Neuronal stem cell (in vitro differentiated cells): ENCODE results near the gene RASGRP3.
A peak's percentile ranks its signal among the peaks of the same experiment; 100 is the strongest.

ENCODE experiments used
- DNase-seq: peaks from one replicate; pipeline ENCODE4 v3.0.0-alpha.2; 2013; ENCODE audit warnings: low spot score
- H2AFZ ChIP-seq: one replicate; pipeline ENCODE4 v1.6.1; 2013; ENCODE audit warnings: mild to moderate bottlenecking, low read length, inconsistent platforms
- H2AK5ac ChIP-seq: 2 replicates; pipeline ENCODE4 v1.6.1; 2013; ENCODE audit warnings: low read depth, mild to moderate bottlenecking, inconsistent platforms, low read length, moderate library complexity, mixed read lengths
- H2BK120ac ChIP-seq: 2 replicates; pipeline ENCODE4 v1.6.1; 2013; ENCODE audit warnings: low read depth, mild to moderate bottlenecking, inconsistent platforms, low read length, moderate library complexity, mixed read lengths
- H2BK12ac ChIP-seq: one replicate; pipeline ENCODE4 v1.6.1; 2013; ENCODE audit warnings: low read length, inconsistent platforms
- H2BK15ac ChIP-seq: 2 replicates; pipeline ENCODE4 v1.6.1; 2013; ENCODE audit warnings: mild to moderate bottlenecking, low read length, inconsistent platforms, mixed read lengths
- H2BK5ac ChIP-seq: one replicate; pipeline ENCODE4 v1.6.1; 2013; ENCODE audit warnings: inconsistent platforms, mild to moderate bottlenecking, low read length, moderate library complexity
- H3K14ac ChIP-seq: one replicate; pipeline ENCODE4 v1.6.1; 2013; ENCODE audit warnings: low read length, inconsistent platforms
- H3K18ac ChIP-seq: 2 replicates; pipeline ENCODE4 v1.6.1; 2013; ENCODE audit warnings: low read length, inconsistent platforms
- H3K23ac ChIP-seq: 2 replicates; pipeline ENCODE4 v1.6.1; 2013; ENCODE audit warnings: low read depth, mild to moderate bottlenecking, mixed read lengths, low read length, inconsistent platforms; ENCODE audit not compliant: poor library complexity
- H3K27ac ChIP-seq: replicated peaks from 3 replicates; pipeline ENCODE4 v1.5.1; 2013; ENCODE audit warnings: low read length, inconsistent platforms
- H3K27me3 ChIP-seq, 3 experiments: 2 replicates each; pipeline ENCODE4 v1.6.1; 2013; ENCODE audit warnings: low read length in 3 of 3, mild to moderate bottlenecking in 2 of 3, inconsistent platforms in 1 of 3, low read depth in 1 of 3, mixed read lengths in 1 of 3, moderate library complexity in 1 of 3; ENCODE audit not compliant: control insufficient read depth in 3 of 3, insufficient read depth in 3 of 3
- H3K36me3 ChIP-seq, 2 donors: replicated peaks in 1 of 2; 2 replicates each; pipeline ENCODE4 v1.6.1; 2013; ENCODE audit warnings: low read length in 2 of 2; ENCODE audit not compliant: control insufficient read depth in 2 of 2, insufficient read depth in 2 of 2
- H3K4ac ChIP-seq: 2 replicates; pipeline ENCODE4 v1.6.1; 2013; ENCODE audit warnings: inconsistent platforms, mild to moderate bottlenecking, low read length, moderate library complexity
- H3K4me1 ChIP-seq, 2 donors: 1 replicate in 1 of 2; 2 replicates in 1 of 2; pipeline ENCODE4 v1.6.1; 2013; ENCODE audit warnings: low read length in 2 of 2, low read depth in 1 of 2; ENCODE audit not compliant: control insufficient read depth in 2 of 2, insufficient read depth in 1 of 2
- H3K4me2 ChIP-seq: one replicate; pipeline ENCODE4 v1.6.1; 2013; ENCODE audit warnings: mild to moderate bottlenecking, low read length, inconsistent platforms; ENCODE audit not compliant: insufficient read depth, poor library complexity, severe bottlenecking
- H3K4me3 ChIP-seq, 2 donors: 2 replicates each; pipeline ENCODE4 v1.5.1; 2013; ENCODE audit warnings: low read length in 2 of 2, mild to moderate bottlenecking in 2 of 2, inconsistent platforms in 1 of 2, moderate library complexity in 1 of 2
- H3K79me1 ChIP-seq: one replicate; pipeline ENCODE4 v1.6.1; 2013; ENCODE audit warnings: low read depth, mild to moderate bottlenecking, inconsistent platforms, low read length, moderate library complexity
- H3K9ac ChIP-seq: one replicate; pipeline ENCODE4 v1.6.1; 2013; ENCODE audit warnings: mild to moderate bottlenecking, low read depth, low read length, inconsistent platforms; ENCODE audit not compliant: poor library complexity
- H3K9me3 ChIP-seq, 2 donors: replicated peaks in 1 of 2; 2 replicates each; pipeline versions ENCODE3 to v1.6.1; 2013; ENCODE audit warnings: low read length in 2 of 2, mild to moderate bottlenecking in 2 of 2, inconsistent platforms in 1 of 2, low read depth in 1 of 2, mixed read lengths in 1 of 2, moderate library complexity in 1 of 2; ENCODE audit not compliant: control insufficient read depth in 2 of 2, insufficient read depth in 1 of 2
- H4K8ac ChIP-seq: one replicate; pipeline ENCODE4 v1.6.1; 2013; ENCODE audit warnings: low read depth, mild to moderate bottlenecking, inconsistent platforms, low read length, moderate library complexity
- H4K91ac ChIP-seq: one replicate; pipeline ENCODE4 v1.6.1; 2013; ENCODE audit warnings: low read length, low read depth, mild to moderate bottlenecking, inconsistent platforms; ENCODE audit not compliant: poor library complexity
- WGBS, 2 donors: extraction: QIAGEN DNeasy Blood & Tissue Kit; methylation state at CpG; one replicate each; pipeline ENCODE4 v1.1.7; 2013; ENCODE audit warnings: missing lambda C conversion rate in 2 of 2, mixed read lengths in 1 of 2; ENCODE audit not compliant: insufficient read length in 2 of 2, insufficient replicate concordance in 1 of 2; ENCODE audit errors: extremely low coverage in 2 of 2; 5-methylcytosine and 5-hydroxymethylcytosine counted together

Gene RASGRP3

DNA sequence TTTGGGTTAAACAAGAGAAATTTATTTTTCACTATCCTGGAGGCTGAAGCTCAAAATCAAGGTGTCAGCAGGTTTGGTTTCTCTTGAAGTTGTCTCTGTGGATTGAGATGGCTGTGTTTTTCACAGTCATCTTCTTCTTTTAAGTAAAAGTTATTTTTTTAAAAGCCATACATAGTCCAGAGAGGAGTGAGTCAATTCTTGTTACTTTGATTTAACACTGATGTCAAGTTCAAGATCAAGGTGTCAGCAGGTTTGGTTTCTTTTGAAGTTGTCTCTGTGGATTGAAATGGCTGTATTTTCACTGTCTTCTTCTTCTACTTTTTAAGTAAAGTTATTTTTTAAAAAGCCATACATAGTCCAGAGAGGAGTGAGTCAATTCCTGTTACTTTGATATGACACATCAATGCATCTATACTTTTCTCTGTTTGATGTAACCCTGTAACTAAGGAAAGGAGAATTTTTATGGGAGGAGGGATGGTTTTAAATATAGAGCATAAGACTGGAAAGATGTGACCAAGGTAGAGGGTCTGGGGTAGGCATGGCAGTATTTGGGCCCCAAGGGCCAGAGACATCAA is 22.5 kb upstream of the RASGRP3 start:
- Histone ChIP-seq H3K4me1 (no peaks in the 10 kb centered on the region), H2BK5ac (no peak overlapping the region), H2BK15ac (no peak overlapping the region), H3K4me2 (no peak overlapping the region), H3K79me1 (peaks cover 2% of the 10 kb centered on the region), H3K18ac (no peak overlapping the region), H4K8ac (no peak overlapping the region), H3K9ac (no peak overlapping the region), H3K23ac (no peak overlapping the region), H2BK12ac (no peak overlapping the region), H3K9me3 (peaks cover 4 to 7% of the 10 kb centered on the region in 2 donors), H4K91ac (no peak overlapping the region), H3K27ac (no peak overlapping the region), H3K36me3 (no peaks in the 10 kb centered on the region), H3K4ac (no peak overlapping the region), H3K14ac (no peak overlapping the region), H3K4me3 (no peak overlapping the region), H2AK5ac (no peak overlapping the region), H2AFZ (no peak overlapping the region), H3K27me3 (no peaks in the 10 kb centered on the region), H2BK120ac (no peak overlapping the region)
- DNase-seq: no peak

DNA sequence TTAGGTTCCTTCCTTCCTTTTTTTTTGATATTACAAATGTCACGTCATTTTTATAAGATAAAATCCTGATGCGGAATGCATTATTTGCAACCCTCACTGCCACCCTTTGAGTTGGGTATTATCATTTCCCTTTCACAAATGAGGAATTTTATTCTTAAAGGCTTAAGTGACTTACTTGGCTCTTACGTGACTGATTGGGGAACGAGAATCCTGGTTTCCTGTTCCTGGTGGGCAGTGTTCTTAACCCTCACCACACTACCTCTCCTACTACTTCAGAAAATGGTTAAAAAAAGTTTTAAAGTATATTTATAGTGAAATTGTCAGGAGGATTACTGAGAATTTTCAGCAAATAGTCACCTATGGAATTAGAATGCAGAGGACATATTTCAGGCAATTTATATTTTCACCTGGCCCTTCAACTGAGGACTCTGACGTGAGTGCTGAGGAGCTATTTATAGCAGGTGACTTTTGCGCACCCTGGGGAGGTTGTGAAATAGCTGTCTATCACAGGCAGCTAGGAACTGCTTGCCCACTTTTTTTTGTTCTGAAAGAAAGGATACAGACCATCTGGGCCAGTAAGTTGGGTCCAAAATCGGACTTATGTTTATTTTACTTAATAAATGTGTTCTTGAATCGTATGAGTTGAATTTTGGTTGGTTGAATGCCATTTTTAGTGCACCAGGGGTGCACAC is 18.7 kb upstream of the RASGRP3 start:
- no peaks in the 10 kb centered on the region for H3K79me1 ChIP-seq
- H3K9ac ChIP-seq: no peak overlapping the region
- no peaks in the 10 kb centered on the region for H3K4me1 ChIP-seq
- no peak overlapping the region for H4K91ac ChIP-seq
- WGBS, 2 donors: no CpG with 5 or more reads among the region's 8 CpGs
- H3K18ac ChIP-seq: no peak overlapping the region
- H2BK120ac ChIP-seq: no peak overlapping the region
- no peak overlapping the region for H2BK12ac ChIP-seq
- H3K27me3 ChIP-seq: no peaks in the 10 kb centered on the region
- no peak overlapping the region for H2AK5ac ChIP-seq
- no peak overlapping the region for H3K4me3 ChIP-seq
- H3K27ac ChIP-seq: no peak overlapping the region
- no peak overlapping the region for H2AFZ ChIP-seq
- no peak overlapping the region for H3K4me2 ChIP-seq
- no peak overlapping the region for H2BK15ac ChIP-seq
- H3K9me3 ChIP-seq: peaks cover 0 to 2% of the 10 kb centered on the region in 2 donors
- no peak overlapping the region for H3K4ac ChIP-seq
- H3K23ac ChIP-seq: no peak overlapping the region
- no peak overlapping the region for H3K14ac ChIP-seq
- H3K36me3 ChIP-seq: no peaks in the 10 kb centered on the region
- no peak for DNase-seq
- H4K8ac ChIP-seq: no peak overlapping the region
- no peak overlapping the region for H2BK5ac ChIP-seq

DNA sequence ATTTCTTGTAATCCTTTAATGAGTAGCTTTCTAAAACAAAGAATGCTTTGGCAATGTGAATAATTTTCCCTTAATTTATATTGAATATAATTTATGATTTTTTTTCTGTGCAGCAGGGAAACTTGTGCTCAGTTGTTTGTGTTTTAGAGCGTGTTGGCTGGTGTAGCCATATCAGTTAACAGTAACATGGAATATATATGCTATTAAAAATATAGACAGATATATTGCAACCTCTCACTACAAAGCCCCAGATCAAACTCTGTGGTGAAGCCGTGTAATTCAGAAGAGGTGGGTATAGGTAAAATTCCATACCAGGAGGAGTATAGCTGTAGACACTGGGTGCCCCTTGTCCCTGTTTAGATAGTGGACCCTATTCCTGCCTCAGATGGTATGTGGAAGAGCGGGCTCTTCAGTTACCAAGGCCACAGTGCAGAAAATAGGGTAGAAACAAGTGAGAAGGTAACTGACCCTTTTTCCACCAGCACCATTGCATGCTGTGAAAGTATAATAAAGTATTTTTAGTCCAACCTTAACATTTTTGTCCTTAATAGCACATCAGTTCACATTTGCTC is 18.1 kb upstream of the RASGRP3 start:
- H2BK5ac ChIP-seq: no peak overlapping the region
- H2BK12ac ChIP-seq: no peak overlapping the region
- no peak overlapping the region for H2BK120ac ChIP-seq
- H4K91ac ChIP-seq: no peak overlapping the region
- H2AK5ac ChIP-seq: no peak overlapping the region
- no peak overlapping the region for H3K14ac ChIP-seq
- H3K27me3 ChIP-seq: no peaks in the 10 kb centered on the region
- WGBS, 2 donors: no CpG with 5 or more reads among the region's 3 CpGs
- no peak overlapping the region for H3K4me2 ChIP-seq
- no peak for DNase-seq
- no peak overlapping the region for H3K18ac ChIP-seq
- no peaks in the 10 kb centered on the region for H3K9me3 ChIP-seq
- no peak overlapping the region for H2AFZ ChIP-seq
- H3K4me3 ChIP-seq: no peak overlapping the region
- no peaks in the 10 kb centered on the region for H3K4me1 ChIP-seq
- H2BK15ac ChIP-seq: no peak overlapping the region
- no peak overlapping the region for H3K9ac ChIP-seq
- no peaks in the 10 kb centered on the region for H3K36me3 ChIP-seq
- no peak overlapping the region for H4K8ac ChIP-seq
- no peak overlapping the region for H3K23ac ChIP-seq
- no peak overlapping the region for H3K4ac ChIP-seq
- no peaks in the 10 kb centered on the region for H3K79me1 ChIP-seq
- H3K27ac ChIP-seq: no peak overlapping the region

DNA sequence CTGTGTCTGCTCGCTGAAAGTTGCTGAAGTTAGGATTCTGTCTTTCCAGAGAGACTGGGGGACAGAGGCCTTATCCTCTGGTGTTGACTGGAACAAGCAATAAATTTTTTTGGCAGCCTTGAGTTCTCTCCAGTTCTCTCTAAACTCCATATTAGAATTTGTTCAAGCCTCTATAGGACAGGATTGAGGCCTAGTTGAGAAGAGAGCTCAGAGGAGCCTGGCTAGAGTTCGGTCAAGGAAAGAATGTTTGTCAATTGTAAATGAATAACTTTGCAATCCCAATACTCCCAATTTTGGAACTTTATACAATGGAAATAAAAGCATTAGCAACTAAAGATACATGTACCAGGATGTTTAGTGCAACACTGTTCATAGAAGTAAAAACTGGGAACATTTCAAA is 16.7 kb upstream of the RASGRP3 start:
- H3K27ac ChIP-seq: no peak overlapping the region
- H4K91ac ChIP-seq: no peak overlapping the region
- H2BK5ac ChIP-seq: no peak overlapping the region
- H3K79me1 ChIP-seq: no peaks in the 10 kb centered on the region
- no peak overlapping the region for H2BK12ac ChIP-seq
- H3K23ac ChIP-seq: no peak overlapping the region
- H2BK15ac ChIP-seq: no peak overlapping the region
- no peak overlapping the region for H2AK5ac ChIP-seq
- no peak overlapping the region for H3K4me2 ChIP-seq
- no peaks in the 10 kb centered on the region for H3K27me3 ChIP-seq
- no peak for DNase-seq
- H3K9me3 ChIP-seq: no peaks in the 10 kb centered on the region
- H4K8ac ChIP-seq: no peak overlapping the region
- no peaks in the 10 kb centered on the region for H3K4me1 ChIP-seq
- no peak overlapping the region for H3K4ac ChIP-seq
- no peak overlapping the region for H3K9ac ChIP-seq
- H3K4me3 ChIP-seq: no peak overlapping the region
- peak overlapping the region; percentile 5 for H2AFZ ChIP-seq
- whole genome bisulfite sequencing, 2 donors: no CpG with 5 or more reads among the region's 2 CpGs
- no peak overlapping the region for H3K14ac ChIP-seq
- no peaks in the 10 kb centered on the region for H3K36me3 ChIP-seq
- no peak overlapping the region for H3K18ac ChIP-seq
- no peak overlapping the region for H2BK120ac ChIP-seq
